Left ventricle myocardium inferior (tissue), 1 donor: ENCODE measurements around the gene DPCD. TPM values are rescaled to one million over a fixed set of nuclear protein-coding genes. Genes with fewer than 3 reads are reported as not detected.
A peak's percentile ranks its signal among the peaks of the same experiment; 100 is the strongest.
"Not testable (repeated sequence)": the region's sequence is repeated elsewhere in the genome, so short reads cannot be mapped to it uniquely, and the experiment has no call there.

ENCODE experiments used
- DNase-seq: peaks from one replicate; pipeline ENCODE4 v3.0.0-alpha.2; 2020
- H3K27ac ChIP-seq: fragments of 200-600 bp; replicated peaks from 2 replicates; pipeline ENCODE4 v1.8.0; 2021
- H3K27me3 ChIP-seq: fragments of 200-600 bp; 2 replicates; pipeline ENCODE4 v1.8.0; 2021; ENCODE audit warnings: low read depth
- H3K36me3 ChIP-seq: fragments of 200-600 bp; 2 replicates; pipeline ENCODE4 v1.8.0; 2021
- H3K4me1 ChIP-seq: fragments of 200-600 bp; 2 replicates; pipeline ENCODE4 v1.8.0; 2021
- H3K4me3 ChIP-seq: fragments of 200-600 bp; 2 replicates; pipeline ENCODE4 v1.8.0; 2021; ENCODE audit warnings: mild to moderate bottlenecking, moderate library complexity
- H3K9me3 ChIP-seq: fragments of 200-600 bp; replicated peaks from 2 replicates; pipeline ENCODE4 v1.8.0; 2021
- CTCF ChIP-seq: fragments of 200-600 bp; IDR thresholded peaks from 2 replicates; pipeline ENCODE4 v1.8.0; 2021; ENCODE audit warnings: antibody characterized with exemption, mild to moderate bottlenecking, borderline replicate concordance
- intact Hi-C: fragments of 100-400 bp; cut with micrococcal nuclease; formaldehyde crosslinking; loops from one replicate; pipeline ENCODE4 v1.11.0; 2022
- total RNA-seq: library from RNA; stranded (reverse); fragmentation: NEBNext Ultra II Directional; extraction: Animal tissue kit (Norgen Biotek cat#: 25700); gene quantifications from one replicate; pipeline ENCODE4 v1.2.1, GENCODE V29; 2021
- donor health status: DM: no; HTN: yes; CAD: no; lungs with severe emphysema.

Gene DPCD
- total RNA-seq, 1 donor from 2014 or later = 24.0 TPM

GRCh38 chr10:101585841-101586240, 2.3 kb upstream of the DPCD start:
- Histone ChIP-seq H3K4me1 (peaks cover 31% of the 10 kb centered on the region), H3K27ac (no peak overlapping the region), H3K4me3 (no peak overlapping the region), H3K36me3 (peaks cover 37% of the 10 kb centered on the region), H3K9me3 (no peaks in the 10 kb centered on the region), H3K27me3 (no peaks in the 10 kb centered on the region)
- intact Hi-C loops = no loop called here
- DNase-seq = no peak
- TF ChIP-seq CTCF = no peak

- no peak for TF ChIP-seq CTCF
- Histone ChIP-seq H3K27ac (no peak overlapping the region), H3K36me3 (peaks cover 12% of the 10 kb centered on the region), H3K27me3 (no peaks in the 10 kb centered on the region), H3K4me3 (peak overlapping the region; percentile 98), H3K4me1 (peaks cover 31% of the 10 kb centered on the region), H3K9me3 (no peaks in the 10 kb centered on the region)
- intact Hi-C loops = no loop called here
- DNase-seq = no peak
Measured at GRCh38 chr10:101588879-101589278, 758 bp downstream of the DPCD start.

GRCh38 chr10:101593331-101593730, 5.2 kb downstream of the DPCD start:
- H3K36me3 ChIP-seq, H3K9me3 ChIP-seq, H3K27me3 ChIP-seq, H3K27ac ChIP-seq, H3K4me3 ChIP-seq, DNase-seq, intact Hi-C loops: not testable (repeated sequence)
- peaks cover 22% of the 10 kb centered on the region for H3K4me1 ChIP-seq

GRCh38 chr10:101595591-101596433, 7.7 kb downstream of the DPCD start:
- Histone ChIP-seq H3K4me3 (no peak overlapping the region), H3K27me3 (no peaks in the 10 kb centered on the region), H3K9me3 (no peaks in the 10 kb centered on the region), H3K27ac (peak overlapping the region; percentile 50), H3K4me1 (peaks cover 12% of the 10 kb centered on the region), H3K36me3 (no peaks in the 10 kb centered on the region)
- TF ChIP-seq CTCF = no peak
- no peak for DNase-seq
- intact Hi-C loops = no loop called here

GRCh38 chr10:101597091-101597900, 9.2 kb downstream of the DPCD start:
- no peak for DNase-seq
- intact Hi-C loops = no loop called here
- H3K4me1 ChIP-seq = peaks cover 23% of the 10 kb centered on the region
- TF ChIP-seq CTCF = no peak
- no peaks in the 10 kb centered on the region for H3K27me3 ChIP-seq
- H3K36me3 ChIP-seq = no peaks in the 10 kb centered on the region
- H3K27ac ChIP-seq = no peak overlapping the region
- no peaks in the 10 kb centered on the region for H3K9me3 ChIP-seq
- no peak overlapping the region for H3K4me3 ChIP-seq
